Panc1 (cell line): ENCODE measurements around the gene UBR2. TPM values are rescaled to one million over a fixed set of nuclear protein-coding genes. Genes with fewer than 3 reads are reported as not detected.

Experiments
- ATAC-seq: fragments of 200-7000 bp; cut with Tn5 transposase; 2 replicates; pipeline ENCODE4 v1.9.1; 2020; ENCODE audit warnings: mild to moderate bottlenecking, moderate library complexity
- BruUV-seq: library from RNA; stranded (reverse); fragments of 400-500 nt; replicated peaks from 2 replicates; lab custom pipeline; 2021; lab: Mats Ljungman, UMichigan
- CTCF ChIA-PET: fragments of 300-600 bp; sonication (Branson Sonifier 250); formaldehyde crosslinking; loops from one replicate; lab custom pipeline; 2022; ENCODE audit warnings: antibody characterized with exemption; lab: Charles Lee
- POLR2A ChIA-PET: fragments of 300-600 bp; sonication (Branson Sonifier 250); formaldehyde crosslinking; loops from one replicate; lab custom pipeline; 2022; ENCODE audit warnings: antibody characterized with exemption; lab: Charles Lee
- DNase-seq: peaks from one replicate; pipeline ENCODE4 v3.0.0-alpha.2; 2010; ENCODE audit warnings: low read depth, low spot score
- H3K27ac ChIP-seq: 2 replicates; pipeline ENCODE4 v1.5.1; 2011; ENCODE audit warnings: mild to moderate bottlenecking, low read length, inconsistent platforms
- H3K27me3 ChIP-seq: fragments of 200-500 bp; sonication (Bioruptor generic); 2 replicates; pipeline ENCODE4 v1.6.0; 2014; ENCODE audit warnings: low read length, inconsistent platforms; ENCODE audit not compliant: control insufficient read depth, insufficient read depth
- H3K36me3 ChIP-seq: fragments of 200-500 bp; sonication (Bioruptor generic); 2 replicates; pipeline ENCODE4 v1.5.1; 2014; ENCODE audit warnings: inconsistent platforms, mild to moderate bottlenecking, low read length, moderate library complexity; ENCODE audit not compliant: control insufficient read depth, insufficient read depth
- H3K4me1 ChIP-seq: 2 replicates; pipeline ENCODE4 v1.5.1; 2011; ENCODE audit warnings: inconsistent platforms, mild to moderate bottlenecking, low read length, moderate library complexity; ENCODE audit not compliant: control insufficient read depth, insufficient read depth
- H3K4me3 ChIP-seq, 2 experiments: 2 replicates each; pipeline ENCODE4 v1.5.1; 2011 to 2012; ENCODE audit warnings: low read depth in 2 of 2, low read length in 2 of 2, mild to moderate bottlenecking in 2 of 2, inconsistent platforms in 1 of 2, moderate library complexity in 1 of 2
- H3K9me3 ChIP-seq: fragments of 200-500 bp; sonication (Bioruptor generic); 2 replicates; pipeline ENCODE4 v1.5.1; 2014; ENCODE audit warnings: low read depth, mild to moderate bottlenecking, inconsistent platforms, low read length, moderate library complexity; ENCODE audit not compliant: control insufficient read depth, insufficient read depth
- CTCF ChIP-seq: fragments of 450-650 bp; IDR thresholded peaks from 2 replicates; pipeline ENCODE4 v1.5.1; 2017; ENCODE audit warnings: mild to moderate bottlenecking
- POLR2AphosphoS5 ChIP-seq: IDR thresholded peaks from 2 replicates; pipeline ENCODE4 v1.6.1; 2012; ENCODE audit warnings: mild to moderate bottlenecking, low read depth, low read length, moderate library complexity
- REST ChIP-seq, 2 experiments: IDR thresholded peaks; 2 replicates each; pipeline ENCODE4 v1.6.1; 2011 to 2012; ENCODE audit warnings: low read depth in 2 of 2, control low read depth in 1 of 2, low read length in 1 of 2, mild to moderate bottlenecking in 1 of 2, moderate library complexity in 1 of 2; ENCODE audit not compliant: insufficient read depth in 1 of 2
- SIN3A ChIP-seq: IDR thresholded peaks from 2 replicates; pipeline ENCODE4 v1.6.1; 2012; ENCODE audit warnings: low read depth, mild to moderate bottlenecking, low read length, moderate library complexity, borderline replicate concordance; ENCODE audit not compliant: insufficient read depth
- TCF7L2 ChIP-seq: IDR thresholded peaks from 2 replicates; pipeline ENCODE4 v1.6.1; 2011; ENCODE audit warnings: mild to moderate bottlenecking, low read depth, low read length, inconsistent platforms
- in situ Hi-C: cut with HindIII; loops from 2 replicates; pipeline ENCODE4 v1.10.0; 2016; ENCODE audit warnings: low sequenced_read_pairs, low pct_unique_long_range_greater_than_20kb
- intact Hi-C: fragments of 100-400 bp; cut with micrococcal nuclease; formaldehyde crosslinking; loops from one replicate; pipeline ENCODE4 v1.10.0; 2022; ENCODE audit not compliant: unreplicated experiment
- total RNA-seq: library from RNA; stranded (reverse); gene quantifications from one replicate; pipeline ENCODE4 v1.2.1, GENCODE V29; 2021; ENCODE audit not compliant: unreplicated experiment

Gene UBR2
- total RNA-seq, 1 experiment from 2014 or later: 19.1 TPM

GRCh38 chr6:42696526-42697267, 132.9 kb downstream of the UBR2 start:
- Histone ChIP-seq H3K36me3 (peaks cover 14% of the 10 kb centered on the region), H3K27me3 (no peaks in the 10 kb centered on the region), H3K4me1 (no peaks in the 10 kb centered on the region), H3K4me3 (no peak overlapping the region), H3K27ac (no peak overlapping the region), H3K9me3 (no peaks in the 10 kb centered on the region)
- in situ Hi-C loops: no loop called here
- TF ChIP-seq CTCF (no peak), TCF7L2 (no peak), POLR2AphosphoS5 (no peak), SIN3A (no peak), REST (IDR thresholded peaks at IDR 0.05; ENCODE audit: insufficient read depth in 1 of 2, low read depth in 2 of 2, low read length in 1 of 2) (no peak)
- BruUV-seq: no TSS peak
- CTCF ChIA-PET: no interaction called here
- ATAC-seq: no peak
- POLR2A ChIA-PET: interaction anchor here (0.6 kb wide), 1 partner anchor 201 kb away, joined by 3 read pairs; no protein-coding TSS in a partner anchor
- DNase-seq: no peak
- intact Hi-C loops: no loop called here

- no peak for TF ChIP-seq TCF7L2
- TF ChIP-seq SIN3A: no peak
- TF ChIP-seq POLR2AphosphoS5: no peak
- ATAC-seq: no peak
- POLR2A ChIA-PET: interaction anchor here (0.6 kb wide), 1 partner anchor 200 kb away, joined by 3 read pairs; no protein-coding TSS in a partner anchor
- in situ Hi-C loops: no loop called here
- no peak for DNase-seq
- Histone ChIP-seq H3K27me3 (no peaks in the 10 kb centered on the region), H3K36me3 (peaks cover 12% of the 10 kb centered on the region), H3K4me1 (no peaks in the 10 kb centered on the region), H3K9me3 (no peaks in the 10 kb centered on the region), H3K27ac (no peak overlapping the region), H3K4me3 (no peak overlapping the region)
- BruUV-seq: no TSS peak
- CTCF ChIA-PET: no interaction called here
- intact Hi-C loops: no loop called here
These were observed 133.4 kb downstream of the UBR2 start for GRCh38 chr6:42697268-42697655.

- no TSS peak for BruUV-seq
- POLR2A ChIA-PET: interaction anchor here (0.7 kb wide), 1 partner anchor 23 kb away, joined by 6 read pairs; no protein-coding TSS in a partner anchor
These were observed 134.4 kb downstream of the UBR2 start for GRCh38 chr6:42698217-42698616.

More at GRCh38 chr6:42698217-42698616, 134.4 kb downstream of the UBR2 start:
- H3K27me3 ChIP-seq: no peaks in the 10 kb centered on the region
- no peak for DNase-seq
- no peak overlapping the region for H3K4me3 ChIP-seq
- H3K4me1 ChIP-seq: no peaks in the 10 kb centered on the region
- no peaks in the 10 kb centered on the region for H3K9me3 ChIP-seq
- H3K27ac ChIP-seq: no peak overlapping the region
- peaks cover 3% of the 10 kb centered on the region; the same call in 1 of the 2 replicates for H3K36me3 ChIP-seq
- ATAC-seq: 0 out of 2 replicates have a peak, but pooled peaks have one; percentile 15
- CTCF ChIA-PET: interaction anchor here (0.5 to 0.7 kb wide), 2 partner anchors 68 to 90 kb away, joined by 3 read pairs; no protein-coding TSS in a partner anchor
- intact Hi-C loops: no loop called here
- in situ Hi-C loops: no loop called here
- TF ChIP-seq TCF7L2: no peak
- TF ChIP-seq SIN3A: no peak
- TF ChIP-seq CTCF: no peak
- no peak for TF ChIP-seq POLR2AphosphoS5
- no peak for TF ChIP-seq REST (IDR thresholded peaks at IDR 0.05; ENCODE audit: insufficient read depth in 1 of 2, low read depth in 2 of 2, low read length in 1 of 2)
